Breast epithelium (tissue), 4 donors: ENCODE measurements around the gene AK1. TPM values are rescaled to one million over a fixed set of nuclear protein-coding genes. Genes with fewer than 3 reads are reported as not detected.

Experiments
- DNase-seq, 2 donors: peaks; one replicate each; pipeline ENCODE4 v3.0.0-alpha.2; 2019; ENCODE audit warnings: low spot score in 2 of 2
- H3K27ac ChIP-seq, 2 donors: fragments of 200-600 bp; sonication (generic) in 1 of 2; one replicate each; pipeline ENCODE4 v1.5.1; 2016 to 2019; ENCODE audit warnings: mild to moderate bottlenecking in 1 of 2
- H3K27me3 ChIP-seq, 2 donors: fragments of 200-600 bp; sonication (generic) in 1 of 2; one replicate each; pipeline versions ENCODE4 v1.5.1 to v1.6.0; 2017 to 2019; ENCODE audit warnings: control low read depth in 1 of 2, mild to moderate bottlenecking in 1 of 2
- H3K36me3 ChIP-seq: fragments of 200-600 bp; one replicate; pipeline ENCODE4 v1.5.1; 2019
- H3K4me1 ChIP-seq, 2 donors: fragments of 200-600 bp; sonication (generic); one replicate each; pipeline ENCODE4 v1.5.1; 2016 to 2019; ENCODE audit warnings: control low read depth in 1 of 2
- H3K4me3 ChIP-seq, 3 donors: fragments of 200-600 bp; sonication (generic); 1 replicate in 2 of 3; 2 replicates in 1 of 3; pipeline ENCODE4 v1.5.1; 2016 to 2019; ENCODE audit warnings: mild to moderate bottlenecking in 3 of 3, moderate library complexity in 2 of 3
- H3K9me3 ChIP-seq, 2 donors: fragments of 200-600 bp; sonication (generic) in 1 of 2; one replicate each; pipeline ENCODE4 v1.5.1; 2016 to 2019; ENCODE audit warnings: control low read depth in 1 of 2
- CTCF ChIP-seq, 3 donors: fragments of 450-650 bp; IDR thresholded peaks; one replicate each; pipeline ENCODE4 v1.5.1; 2016 to 2017; ENCODE audit warnings: antibody characterized with exemption in 3 of 3, mild to moderate bottlenecking in 3 of 3, moderate library complexity in 3 of 3
- POLR2A ChIP-seq: fragments of 450-650 bp; IDR thresholded peaks from one replicate; pipeline ENCODE4 v1.6.1; 2016; ENCODE audit warnings: antibody characterized with exemption, mild to moderate bottlenecking, moderate library complexity
- POLR2AphosphoS5 ChIP-seq, 3 donors: sonication (generic); formaldehyde crosslinking; IDR thresholded peaks; one replicate each; pipeline ENCODE4 v1.6.1; 2017; ENCODE audit warnings: antibody characterized with exemption in 3 of 3
- intact Hi-C: fragments of 100-400 bp; cut with DNase I; formaldehyde crosslinking; loops from one replicate; pipeline ENCODE4 v1.15.1; 2023; ENCODE audit warnings: low total_unique reads
- total RNA-seq, 3 donors: library from RNA; depleted of rRNA; stranded (reverse); fragments of >200 nt; gene quantifications; one replicate each; pipeline ENCODE4 v1.1.0, GENCODE V29; 2016

AK1 gene
- total RNA-seq, 3 donors from 2014 or later, result 23.5 to 30.2 (median 23.6) TPM

GRCh38 chr9:127876764-127877562 lies 512 bp downstream of the AK1 start:
- Histone ChIP-seq H3K4me3 (peak overlapping the region; percentile 54 to 93 (median 70)), H3K9me3 (no peaks in the 10 kb centered on the region), H3K4me1 (peaks cover 9 to 24% of the 10 kb centered on the region in 2 donors), H3K27ac (peak overlapping the region; percentile 71 to 87), H3K36me3 (no peaks in the 10 kb centered on the region), H3K27me3 (no peaks in the 10 kb centered on the region)
- TF ChIP-seq POLR2AphosphoS5 (IDR thresholded peaks at IDR 0.05), result no peak
- TF ChIP-seq POLR2A, result no peak
- no peak for TF ChIP-seq CTCF (IDR thresholded peaks at IDR 0.05)
- DNase-seq, result no peak
- intact Hi-C loops, result loop anchor here (10.0 kb wide), 1 partner anchor 92 kb away; the partner anchor contains the start of gene CDK9

GRCh38 chr9:127876026-127876763 lies 1.3 kb downstream of the AK1 start:
- TF ChIP-seq POLR2A, result no peak
- DNase-seq, result no peak
- H3K27ac ChIP-seq, result peak overlapping the region; percentile 30 to 71
- no peaks in the 10 kb centered on the region for H3K27me3 ChIP-seq
- no peaks in the 10 kb centered on the region for H3K9me3 ChIP-seq
- peaks cover 9 to 24% of the 10 kb centered on the region in 2 donors for H3K4me1 ChIP-seq
- intact Hi-C loops, result loop anchor here (10.0 kb wide), 1 partner anchor 91 kb away; the partner anchor contains the start of gene CDK9
- H3K4me3 ChIP-seq, result peak overlapping the region in 1 of 3 donors; percentile 93
- no peaks in the 10 kb centered on the region for H3K36me3 ChIP-seq

GRCh38 chr9:127875306-127875966 lies 2.0 kb downstream of the AK1 start:
- no peak for TF ChIP-seq POLR2A
- Histone ChIP-seq H3K36me3 (no peaks in the 10 kb centered on the region), H3K4me3 (no peak overlapping the region), H3K27ac (peak overlapping the region; percentile 22 to 55), H3K27me3 (no peaks in the 10 kb centered on the region), H3K4me1 (peaks cover 9 to 24% of the 10 kb centered on the region in 2 donors), H3K9me3 (no peaks in the 10 kb centered on the region)
- DNase-seq, result no peak
- intact Hi-C loops, result loop anchor here (10.0 kb wide), 1 partner anchor 91 kb away; the partner anchor contains the start of gene CDK9

GRCh38 chr9:127874301-127875221 lies 2.9 kb downstream of the AK1 start:
- peak in 1 of 2 donors; percentile 75 for DNase-seq
- intact Hi-C loops, result loop anchor here (10.0 kb wide), 1 partner anchor 90 kb away; the partner anchor contains the start of gene CDK9
- H3K36me3 ChIP-seq, result no peaks in the 10 kb centered on the region
- no peaks in the 10 kb centered on the region for H3K27me3 ChIP-seq
- H3K4me3 ChIP-seq, result peak overlapping the region in 1 of 3 donors; percentile 33
- TF ChIP-seq POLR2A, result no peak
- no peak for TF ChIP-seq POLR2AphosphoS5 (IDR thresholded peaks at IDR 0.05)
- TF ChIP-seq CTCF (IDR thresholded peaks at IDR 0.05), result no peak
- H3K27ac ChIP-seq, result peak overlapping the region; percentile 22 to 55
- H3K9me3 ChIP-seq, result no peaks in the 10 kb centered on the region
- peaks cover 9 to 24% of the 10 kb centered on the region in 2 donors for H3K4me1 ChIP-seq

GRCh38 chr9:127873886-127874285 lies 3.6 kb downstream of the AK1 start:
- H3K4me3 ChIP-seq, result peak overlapping the region in 1 of 3 donors; percentile 33
- no peaks in the 10 kb centered on the region for H3K36me3 ChIP-seq
- peak overlapping the region; percentile 22 to 55 for H3K27ac ChIP-seq
- H3K9me3 ChIP-seq, result no peaks in the 10 kb centered on the region
- H3K4me1 ChIP-seq, result peaks cover 9 to 24% of the 10 kb centered on the region in 2 donors
- H3K27me3 ChIP-seq, result no peaks in the 10 kb centered on the region
- peak; percentile 41 to 70 for DNase-seq
- intact Hi-C loops, result loop anchor here (1.0 to 10.0 kb wide), 2 partner anchors 89 to 136 kb away; partner anchors contain the start of gene CDK9
- TF ChIP-seq POLR2A (no peak), CTCF (IDR thresholded peaks at IDR 0.05) (no peak), POLR2AphosphoS5 (IDR thresholded peaks at IDR 0.05) (no peak)
